ENCODE results near the gene HLA-DPB1. TPM values are rescaled to one million over a fixed set of nuclear protein-coding genes. Genes with fewer than 3 reads are reported as not detected.

The HLA-DPB1 gene
- total and polyA plus RNA-seq, 2 of the 4 experiments (the other 2 are of a cell fraction), result 7.7 to 10.7 TPM

GRCh38 chr6:33029328-33030184, 46.2 kb upstream of the HLA-DPB1 start:
- H3K9me1 ChIP-seq (ENCODE audit: insufficient read depth, low read length), result no peaks in the 10 kb centered on the region
- no peaks in the 10 kb centered on the region for H3K36me3 ChIP-seq (ENCODE audit: control insufficient read depth, insufficient read depth, low read length)
- H3K23ac ChIP-seq (ENCODE audit: low read depth, low read length), result no peak overlapping the region
- no peak overlapping the region for H2BK120ac ChIP-seq (ENCODE audit: low read depth, low read length)
- H3K4me1 ChIP-seq (ENCODE audit: control insufficient read depth, insufficient read depth, low read length), result no peaks in the 10 kb centered on the region
- H2AK5ac ChIP-seq (ENCODE audit: low read depth, low read length), result no peak overlapping the region
- POLR2A ChIA-PET (ENCODE audit: unreplicated experiment), result no interaction called here
- BruUV-seq (replicated peaks), result no TSS peak
- H4K5ac ChIP-seq (ENCODE audit: low read depth, low read length), result no peak overlapping the region
- intact Hi-C loops (cut with micrococcal nuclease) (no loop called here), in situ Hi-C loops (cut with MboI; ENCODE audit: low sequenced_read_pairs) (no loop called here), dilution Hi-C loops (cut with HindIII; ENCODE audit: low sequenced_read_pairs, unreplicated experiment) (no loop called here)
- no peak overlapping the region for H2BK5ac ChIP-seq (ENCODE audit: low read depth, low read length, poor library complexity, severe bottlenecking)
- H3K9me3 ChIP-seq (ENCODE audit: control insufficient read depth, insufficient read depth, low read length), result no peaks in the 10 kb centered on the region
- no peak overlapping the region for H2AFZ ChIP-seq (replicated peaks; ENCODE audit: low read length, poor library complexity)
- no peak overlapping the region for H3K4ac ChIP-seq (ENCODE audit: low read depth, low read length)
- no peak overlapping the region for H3K14ac ChIP-seq (replicated peaks; ENCODE audit: low read depth, low read length)
- DNase-seq (peak; percentile 4), ATAC-seq (ENCODE audit: low read depth) (no peak; the same call in 1 of the 2 replicates)
- WGBS, 2 experiments (ENCODE audit: extremely low coverage in 2 of 2, insufficient read length in 1 of 2), result 50% methylated on average over 2 of the region's 6 CpGs; no CpG with 5 or more reads in 1 of the 2 experiments
- H4K8ac ChIP-seq (ENCODE audit: low read depth in 2 of 2, low read length in 2 of 2), result no peak overlapping the region
- H2BK15ac ChIP-seq (ENCODE audit: low read depth, low read length), result no peak overlapping the region
- CTCF ChIA-PET, result interaction anchor here (1.0 kb wide), 1 partner anchor 45 kb away, joined by 3 read pairs; no protein-coding TSS in a partner anchor
- H3K79me1 ChIP-seq (ENCODE audit: low read depth in 1 of 2, low read length in 2 of 2), result no peaks in the 10 kb centered on the region
- H3K9ac ChIP-seq (ENCODE audit: low read depth, low read length), result no peak overlapping the region
- no peaks in the 10 kb centered on the region for H4K20me1 ChIP-seq (ENCODE audit: insufficient read depth, low read length)
- no peak overlapping the region for H3K18ac ChIP-seq (ENCODE audit: low read depth, low read length)
- no peak overlapping the region for H3K4me3 ChIP-seq (ENCODE audit: insufficient read depth, low read depth, low read length)
- no peak overlapping the region for H2BK20ac ChIP-seq (ENCODE audit: low read depth, low read length)
- no peak overlapping the region for H3K4me2 ChIP-seq (ENCODE audit: low read depth, low read length)
- no peak overlapping the region for H3K56ac ChIP-seq (ENCODE audit: extremely low read depth, insufficient read depth, low read length)
- TF ChIP-seq BHLHE40 (IDR thresholded peaks at IDR 0.05; ENCODE audit: low read depth, low read length) (no peak), RFX5 (IDR thresholded peaks at IDR 0.05; ENCODE audit: low read depth, low read length) (peak; percentile 95)
- TF ChIP-seq, protein P1, sequence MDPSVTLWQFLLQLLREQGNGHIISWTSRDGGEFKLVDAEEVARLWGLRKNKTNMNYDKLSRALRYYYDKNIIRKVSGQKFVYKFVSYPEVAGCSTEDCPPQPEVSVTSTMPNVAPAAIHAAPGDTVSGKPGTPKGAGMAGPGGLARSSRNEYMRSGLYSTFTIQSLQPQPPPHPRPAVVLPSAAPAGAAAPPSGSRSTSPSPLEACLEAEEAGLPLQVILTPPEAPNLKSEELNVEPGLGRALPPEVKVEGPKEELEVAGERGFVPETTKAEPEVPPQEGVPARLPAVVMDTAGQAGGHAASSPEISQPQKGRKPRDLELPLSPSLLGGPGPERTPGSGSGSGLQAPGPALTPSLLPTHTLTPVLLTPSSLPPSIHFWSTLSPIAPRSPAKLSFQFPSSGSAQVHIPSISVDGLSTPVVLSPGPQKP (IDR thresholded peaks at IDR 0.05; ENCODE audit: borderline replicate concordance, low read depth, low read length), result no peak
- no peak overlapping the region for H4K91ac ChIP-seq (ENCODE audit: insufficient read depth, low read depth, low read length)
- H3K27ac ChIP-seq (ENCODE audit: insufficient read depth, low read length), result no peak overlapping the region
- H2AK9ac ChIP-seq (replicated peaks; ENCODE audit: low read depth, low read length, poor library complexity), result no peak overlapping the region
- H3K27me3 ChIP-seq (ENCODE audit: control insufficient read depth, insufficient read depth, low read length), result peaks cover 18% of the 10 kb centered on the region

Measured in IMR-90 (cell line).